Measurements from ENCODE around the gene OGDHL. TPM values are rescaled to one million over a fixed set of nuclear protein-coding genes. Genes with fewer than 3 reads are reported as not detected.

Gene OGDHL
- total and polyA plus RNA-seq, 2 donors (not counting 3 experiments of a cell fraction or from before 2014, with no cell fraction given): 0.43 to 1.0 TPM

DNA sequence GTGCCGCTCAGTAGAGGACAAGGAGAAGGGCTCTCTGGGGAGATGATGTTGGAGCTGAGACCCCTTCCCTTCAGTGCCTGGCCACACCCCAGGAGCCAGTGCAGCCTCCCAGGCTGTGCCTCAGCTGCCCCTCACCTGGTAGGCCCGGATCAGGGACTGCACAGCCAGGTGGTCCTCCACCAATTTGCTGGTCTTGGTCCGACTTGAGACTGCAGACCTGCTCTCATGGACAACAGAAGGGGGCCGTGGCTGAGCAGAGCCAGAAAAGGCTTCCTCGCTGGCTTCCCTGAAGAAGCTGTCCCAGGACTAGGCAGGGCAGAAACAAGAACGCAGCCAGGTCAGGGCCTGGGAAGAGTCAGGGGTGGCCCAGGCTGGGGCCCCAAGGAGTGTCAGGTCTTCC is 5.5 kb downstream of the OGDHL start:
- Histone ChIP-seq H3K27me3 (ENCODE audit: control insufficient read depth in 2 of 2, insufficient read depth in 2 of 2, low read length in 2 of 2) (peaks cover 0 to 1% of the 10 kb centered on the region in 2 experiments), H3K9me3 (replicated peaks; ENCODE audit: control insufficient read depth, insufficient read depth, low read length) (no peaks in the 10 kb centered on the region), H3K4me1 (ENCODE audit: control insufficient read depth, extremely low read depth, insufficient read depth, low read length) (peaks cover 1% of the 10 kb centered on the region), H4K20me1 (replicated peaks; ENCODE audit: control insufficient read depth, extremely low read depth, insufficient read depth, low read length) (no peaks in the 10 kb centered on the region), H3K36me3 (ENCODE audit: control insufficient read depth in 2 of 2, extremely low read depth in 1 of 2, insufficient read depth in 2 of 2, low read length in 2 of 2) (no peaks in the 10 kb centered on the region), H3K4me2 (ENCODE audit: insufficient read depth, low read length) (no peak overlapping the region), H3K27ac (ENCODE audit: insufficient read depth, low read depth, low read length) (no peak overlapping the region), H3K9me1 (replicated peaks; ENCODE audit: control insufficient read depth, extremely low read depth, insufficient read depth, low read length) (no peaks in the 10 kb centered on the region), H3K4me3 (replicated peaks in 1 of 3; ENCODE audit: insufficient read depth in 1 of 3, low read depth in 1 of 3, low read length in 3 of 3) (no peak overlapping the region), H3K9ac (replicated peaks; ENCODE audit: extremely low read depth, insufficient read depth, low read length) (no peak overlapping the region), H2AFZ (ENCODE audit: low read depth, low read length) (no peak overlapping the region), H3K79me2 (ENCODE audit: control insufficient read depth, insufficient read depth, low read length) (no peaks in the 10 kb centered on the region)
- no TSS peak for BruUV-seq (replicated peaks)
- POLR2A ChIA-PET: no interaction called here
- intact Hi-C loops (cut with micrococcal nuclease) (no loop called here), dilution Hi-C loops (cut with MboI; ENCODE audit: extremely low pct_ligation_motif_present, low sequenced_read_pairs) (no loop called here)
- FAIRE-seq (no peak), DNase-seq (ENCODE audit: low read depth, low spot score) (no peak)
- TF ChIP-seq, protein P1, sequence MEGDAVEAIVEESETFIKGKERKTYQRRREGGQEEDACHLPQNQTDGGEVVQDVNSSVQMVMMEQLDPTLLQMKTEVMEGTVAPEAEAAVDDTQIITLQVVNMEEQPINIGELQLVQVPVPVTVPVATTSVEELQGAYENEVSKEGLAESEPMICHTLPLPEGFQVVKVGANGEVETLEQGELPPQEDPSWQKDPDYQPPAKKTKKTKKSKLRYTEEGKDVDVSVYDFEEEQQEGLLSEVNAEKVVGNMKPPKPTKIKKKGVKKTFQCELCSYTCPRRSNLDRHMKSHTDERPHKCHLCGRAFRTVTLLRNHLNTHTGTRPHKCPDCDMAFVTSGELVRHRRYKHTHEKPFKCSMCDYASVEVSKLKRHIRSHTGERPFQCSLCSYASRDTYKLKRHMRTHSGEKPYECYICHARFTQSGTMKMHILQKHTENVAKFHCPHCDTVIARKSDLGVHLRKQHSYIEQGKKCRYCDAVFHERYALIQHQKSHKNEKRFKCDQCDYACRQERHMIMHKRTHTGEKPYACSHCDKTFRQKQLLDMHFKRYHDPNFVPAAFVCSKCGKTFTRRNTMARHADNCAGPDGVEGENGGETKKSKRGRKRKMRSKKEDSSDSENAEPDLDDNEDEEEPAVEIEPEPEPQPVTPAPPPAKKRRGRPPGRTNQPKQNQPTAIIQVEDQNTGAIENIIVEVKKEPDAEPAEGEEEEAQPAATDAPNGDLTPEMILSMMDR (IDR thresholded peaks at IDR 0.05; ENCODE audit: extremely low read depth in 1 of 2, insufficient read depth in 1 of 2, low read depth in 1 of 2, low read length in 2 of 2): no peak
- TF ChIP-seq MAX (IDR thresholded peaks at IDR 0.05; ENCODE audit: insufficient read depth, insufficient read length) (no peak), MYC (IDR thresholded peaks at IDR 0.05; ENCODE audit: low read depth, low read length) (no peak), EZH2 (IDR thresholded peaks at IDR 0.05; ENCODE audit: borderline replicate concordance, low read depth, low read length, severe bottlenecking) (no peak), POLR2AphosphoS5 (IDR thresholded peaks at IDR 0.05; ENCODE audit: insufficient read depth, low read depth, low read length) (no peak), FOS (IDR thresholded peaks at IDR 0.05; ENCODE audit: borderline replicate concordance, insufficient read depth, low read length) (no peak), GATA2 (IDR thresholded peaks at IDR 0.05; ENCODE audit: insufficient read depth, insufficient read length, low read depth, low read length) (no peak), JUN (IDR thresholded peaks at IDR 0.05; ENCODE audit: borderline replicate concordance, insufficient read depth, insufficient read length, low read depth) (no peak)
- CTCF ChIA-PET: no interaction called here
